Fibroblast of lung (primary cell): ENCODE measurements around the gene LHFPL4. TPM values are rescaled to one million over a fixed set of nuclear protein-coding genes. Genes with fewer than 3 reads are reported as not detected.

Experiments used
- DNase-seq, 2 donors: peaks; one replicate each; pipeline versions ENCODE4 v3.0.0 to v3.0.0-alpha.2; 2010; ENCODE audit warnings: low read depth in 2 of 2
- H2AFZ ChIP-seq: 2 replicates; pipeline ENCODE4 v1.5.1; 2012; ENCODE audit warnings: low read length, control low read depth, inconsistent platforms
- H3K27ac ChIP-seq: 2 replicates; pipeline ENCODE4 v1.5.1; 2011; ENCODE audit warnings: low read length, control low read depth; ENCODE audit not compliant: insufficient read depth
- H3K27me3 ChIP-seq: 2 replicates; pipeline ENCODE4 v1.5.1; 2011; ENCODE audit warnings: mild to moderate bottlenecking, low read length; ENCODE audit not compliant: control insufficient read depth, insufficient read depth
- H3K36me3 ChIP-seq: 2 replicates; pipeline ENCODE4 v1.5.1; 2011; ENCODE audit warnings: low read length; ENCODE audit not compliant: control insufficient read depth, insufficient read depth
- H3K4me1 ChIP-seq: 2 replicates; pipeline ENCODE4 v1.5.1; 2011; ENCODE audit warnings: low read length; ENCODE audit not compliant: control insufficient read depth, insufficient read depth; ENCODE audit errors: extremely low read depth
- H3K4me2 ChIP-seq: 2 replicates; pipeline ENCODE4 v1.5.1; 2011; ENCODE audit warnings: low read length, control low read depth; ENCODE audit not compliant: insufficient read depth; ENCODE audit errors: extremely low read depth
- H3K4me3 ChIP-seq, 4 experiments: fragments of 200-600 bp in 1 of 4; sonication (generic) in 1 of 4; replicated peaks in 1 of 4; 2 replicates each; pipeline ENCODE4 v1.5.1; 2011 to 2016; ENCODE audit warnings: low read length in 4 of 4, low read depth in 3 of 4, mild to moderate bottlenecking in 3 of 4, control low read depth in 2 of 4, inconsistent platforms in 1 of 4, mixed read lengths in 1 of 4; ENCODE audit not compliant: insufficient read depth in 1 of 4; ENCODE audit errors: control extremely low read depth in 1 of 4
- H3K79me2 ChIP-seq: 2 replicates; pipeline ENCODE4 v1.5.1; 2012; ENCODE audit warnings: mild to moderate bottlenecking, low read length, inconsistent platforms; ENCODE audit not compliant: control insufficient read depth, insufficient read depth
- H3K9ac ChIP-seq: 2 replicates; pipeline ENCODE4 v1.5.1; 2011; ENCODE audit warnings: mild to moderate bottlenecking, low read length, control low read depth; ENCODE audit not compliant: insufficient read depth
- H3K9me3 ChIP-seq: 2 replicates; pipeline ENCODE4 v1.5.1; 2012; ENCODE audit warnings: low read depth, low read length; ENCODE audit not compliant: control insufficient read depth, insufficient read depth
- H4K20me1 ChIP-seq: 2 replicates; pipeline ENCODE4 v1.5.1; 2011; ENCODE audit warnings: low read length; ENCODE audit not compliant: control insufficient read depth, insufficient read depth; ENCODE audit errors: extremely low read depth
- CTCF ChIP-seq, 2 donors: IDR thresholded peaks in 1 of 2; conservative IDR thresholded peaks in 1 of 2; 1 replicate in 1 of 2; 2 replicates in 1 of 2; pipeline ENCODE4 v1.5.1; 2011 to 2012; ENCODE audit warnings: low read length in 2 of 2, control low read depth in 1 of 2, inconsistent platforms in 1 of 2, low read depth in 1 of 2, mild to moderate bottlenecking in 1 of 2
- EZH2 ChIP-seq: IDR thresholded peaks from 2 replicates; pipeline ENCODE4 v1.5.1; 2012; ENCODE audit warnings: low read length, control low read depth, mild to moderate bottlenecking; ENCODE audit errors: missing control alignments
- polyA plus RNA-seq, 2 donors: library from polyadenylated mRNA; depleted of rRNA in 1 of 2; stranded (reverse) in 1 of 2; unstranded in 1 of 2; fragments of >200 nt; gene quantifications; 2 replicates each; pipeline ENCODE4 v1.2.1, GENCODE V29; 2011 to 2012; ENCODE audit warnings: missing spikeins in 1 of 2
- total RNA-seq: library from RNA; depleted of rRNA; stranded (reverse); fragments of >200 nt; gene quantifications from 2 replicates; pipeline ENCODE4 v1.2.1, GENCODE V29; 2014

LHFPL4 gene
- total and polyA plus RNA-seq, 2 donors (not counting 1 experiment from before 2014, with no cell fraction given) = 0.01 to 0.17 TPM

GRCh38 chr3:9455596-9456131 lies 98.0 kb downstream of the LHFPL4 start:
- DNase-seq = no peak
- H2AFZ ChIP-seq = no peak overlapping the region
- no peak overlapping the region for H3K4me2 ChIP-seq
- H3K27me3 ChIP-seq = no peaks in the 10 kb centered on the region
- no peak overlapping the region for H3K9ac ChIP-seq
- no peak overlapping the region for H3K27ac ChIP-seq
- H3K4me3 ChIP-seq = no peak overlapping the region
- H3K4me1 ChIP-seq = no peaks in the 10 kb centered on the region
- TF ChIP-seq CTCF (conservative IDR thresholded peaks at IDR 0.05 in 1 of 2, IDR thresholded peaks at IDR 0.05 in 1 of 2; ENCODE audit: low read depth in 1 of 2, low read length in 2 of 2) = no peak
- H3K9me3 ChIP-seq = no peaks in the 10 kb centered on the region
- no peaks in the 10 kb centered on the region for H4K20me1 ChIP-seq
- H3K36me3 ChIP-seq = peaks cover 14% of the 10 kb centered on the region
- H3K79me2 ChIP-seq = peaks cover 10% of the 10 kb centered on the region

GRCh38 chr3:9452417-9452816 lies 101.2 kb downstream of the LHFPL4 start:
- no peaks in the 10 kb centered on the region for H3K4me1 ChIP-seq
- peak in 1 of 2 donors; percentile 34 for DNase-seq
- no peak overlapping the region for H3K9ac ChIP-seq
- TF ChIP-seq CTCF (conservative IDR thresholded peaks at IDR 0.05 in 1 of 2, IDR thresholded peaks at IDR 0.05 in 1 of 2; ENCODE audit: low read depth in 1 of 2, low read length in 2 of 2) (no peak), EZH2 (no peak)
- no peaks in the 10 kb centered on the region for H3K27me3 ChIP-seq
- peak overlapping the region; percentile 34 for H3K27ac ChIP-seq
- no peak overlapping the region for H3K4me2 ChIP-seq
- H3K79me2 ChIP-seq = peaks cover 22% of the 10 kb centered on the region
- peaks cover 23% of the 10 kb centered on the region for H3K36me3 ChIP-seq
- H2AFZ ChIP-seq = no peak overlapping the region
- no peaks in the 10 kb centered on the region for H3K9me3 ChIP-seq
- no peaks in the 10 kb centered on the region for H4K20me1 ChIP-seq
- H3K4me3 ChIP-seq = no peak overlapping the region

GRCh38 chr3:9450991-9451390 lies 102.6 kb downstream of the LHFPL4 start:
- no peaks in the 10 kb centered on the region for H3K27me3 ChIP-seq
- H3K4me1 ChIP-seq = no peaks in the 10 kb centered on the region
- no peak for DNase-seq
- H3K9ac ChIP-seq = no peak overlapping the region
- no peak overlapping the region for H3K27ac ChIP-seq
- H4K20me1 ChIP-seq = no peaks in the 10 kb centered on the region
- no peak overlapping the region for H2AFZ ChIP-seq
- no peak overlapping the region for H3K4me3 ChIP-seq
- no peak overlapping the region for H3K4me2 ChIP-seq
- no peaks in the 10 kb centered on the region for H3K9me3 ChIP-seq
- H3K79me2 ChIP-seq = peaks cover 22% of the 10 kb centered on the region
- TF ChIP-seq EZH2 = no peak
- no peak for TF ChIP-seq CTCF (conservative IDR thresholded peaks at IDR 0.05 in 1 of 2, IDR thresholded peaks at IDR 0.05 in 1 of 2; ENCODE audit: low read depth in 1 of 2, low read length in 2 of 2)
- peaks cover 26% of the 10 kb centered on the region for H3K36me3 ChIP-seq
